WERI-Rb-1 (cell line): ENCODE results near the gene ABHD16B.

Experiments
- DNase-seq: peaks from one replicate; pipeline ENCODE4 v3.0.0-alpha.2; 2020
- H3K27ac ChIP-seq: fragments of 250-450 bp; sonication (Bioruptor Pico); 2 replicates; pipeline ENCODE4 v1.5.1; 2020; ENCODE audit warnings: mild to moderate bottlenecking, moderate library complexity
- H3K27me3 ChIP-seq: fragments of 250-450 bp; sonication (Bioruptor Pico); 2 replicates; pipeline ENCODE4 v1.5.1; 2021; ENCODE audit warnings: mild to moderate bottlenecking, low read depth, moderate library complexity; ENCODE audit not compliant: insufficient read depth, severe bottlenecking
- H3K36me3 ChIP-seq: fragments of 250-450 bp; sonication (Bioruptor Pico); 2 replicates; pipeline ENCODE4 v1.5.1; 2020; ENCODE audit warnings: mild to moderate bottlenecking, moderate library complexity
- H3K4me3 ChIP-seq: 2 replicates; pipeline ENCODE4 v1.5.1; 2011; ENCODE audit warnings: low read depth, mild to moderate bottlenecking, control low read depth, low read length
- H3K9me3 ChIP-seq: fragments of 250-450 bp; sonication (Bioruptor Pico); 2 replicates; pipeline ENCODE4 v1.5.1; 2021; ENCODE audit warnings: mild to moderate bottlenecking, moderate library complexity; ENCODE audit not compliant: severe bottlenecking
- TF ChIP-seq, protein P1 (sequence below): IDR thresholded peaks from 2 replicates; pipeline ENCODE4 v1.5.1; 2011; ENCODE audit warnings: low read depth, mild to moderate bottlenecking, control low read depth, inconsistent platforms, low read length

Gene ABHD16B

DNA sequence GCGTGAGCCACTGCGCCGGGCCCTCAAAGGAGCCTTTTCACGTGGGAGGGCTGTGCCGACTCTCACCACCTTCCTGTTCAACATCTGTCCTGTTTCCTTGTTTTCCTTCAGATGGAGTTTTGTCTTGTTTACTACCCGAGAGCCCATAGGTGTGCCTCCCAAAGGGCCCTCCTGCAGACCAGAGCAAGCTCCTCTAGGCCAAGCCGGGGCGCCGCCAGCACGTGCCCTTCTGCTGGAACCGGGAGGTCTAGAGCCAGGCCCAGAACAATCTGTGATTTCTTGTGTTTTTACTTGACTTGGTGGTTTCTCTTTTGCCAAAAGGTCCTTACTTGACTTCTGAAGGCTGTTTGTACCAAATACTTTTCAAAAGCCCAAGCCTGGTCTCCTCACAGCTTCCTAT is 25.6 kb downstream of the ABHD16B start:
- H3K27ac ChIP-seq: no peak overlapping the region

GRCh38 chr20:63889241-63890200 is 28.2 kb downstream of the ABHD16B start:
- Histone ChIP-seq H3K9me3 (no peaks in the 10 kb centered on the region), H3K27ac (no peak overlapping the region), H3K36me3 (no peaks in the 10 kb centered on the region), H3K27me3 (no peaks in the 10 kb centered on the region), H3K4me3 (no peak overlapping the region)
- no peak for DNase-seq
- TF ChIP-seq, protein P1, sequence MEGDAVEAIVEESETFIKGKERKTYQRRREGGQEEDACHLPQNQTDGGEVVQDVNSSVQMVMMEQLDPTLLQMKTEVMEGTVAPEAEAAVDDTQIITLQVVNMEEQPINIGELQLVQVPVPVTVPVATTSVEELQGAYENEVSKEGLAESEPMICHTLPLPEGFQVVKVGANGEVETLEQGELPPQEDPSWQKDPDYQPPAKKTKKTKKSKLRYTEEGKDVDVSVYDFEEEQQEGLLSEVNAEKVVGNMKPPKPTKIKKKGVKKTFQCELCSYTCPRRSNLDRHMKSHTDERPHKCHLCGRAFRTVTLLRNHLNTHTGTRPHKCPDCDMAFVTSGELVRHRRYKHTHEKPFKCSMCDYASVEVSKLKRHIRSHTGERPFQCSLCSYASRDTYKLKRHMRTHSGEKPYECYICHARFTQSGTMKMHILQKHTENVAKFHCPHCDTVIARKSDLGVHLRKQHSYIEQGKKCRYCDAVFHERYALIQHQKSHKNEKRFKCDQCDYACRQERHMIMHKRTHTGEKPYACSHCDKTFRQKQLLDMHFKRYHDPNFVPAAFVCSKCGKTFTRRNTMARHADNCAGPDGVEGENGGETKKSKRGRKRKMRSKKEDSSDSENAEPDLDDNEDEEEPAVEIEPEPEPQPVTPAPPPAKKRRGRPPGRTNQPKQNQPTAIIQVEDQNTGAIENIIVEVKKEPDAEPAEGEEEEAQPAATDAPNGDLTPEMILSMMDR: no peak

More for the DNA sequence above, 25.6 kb downstream of the ABHD16B start:
- H3K27me3 ChIP-seq: no peaks in the 10 kb centered on the region
- TF ChIP-seq, protein P1: no peak
- H3K4me3 ChIP-seq: no peak overlapping the region
- no peaks in the 10 kb centered on the region for H3K36me3 ChIP-seq
- DNase-seq: no peak
- H3K9me3 ChIP-seq: no peaks in the 10 kb centered on the region

DNA sequence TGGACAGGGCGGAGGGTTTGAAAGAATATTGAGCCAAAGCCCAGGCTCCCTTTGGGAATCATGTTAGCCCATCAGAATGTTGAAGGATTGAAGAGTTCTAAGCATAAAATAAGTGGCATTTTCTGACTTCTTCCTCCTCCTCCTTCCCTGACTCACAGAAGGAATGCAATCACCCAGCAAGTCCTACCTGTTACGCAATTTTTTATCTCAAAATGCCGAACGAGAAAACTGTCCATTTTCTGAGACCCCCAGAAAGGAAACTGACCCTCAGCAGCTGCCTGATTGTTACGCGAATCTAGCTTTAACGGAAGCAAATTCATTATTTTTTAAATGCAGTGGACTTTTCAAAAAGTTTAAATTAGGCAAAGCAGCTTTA is 28.9 kb downstream of the ABHD16B start:
- TF ChIP-seq, protein P1: no peak
- no peak for DNase-seq
- no peaks in the 10 kb centered on the region for H3K9me3 ChIP-seq
- no peak overlapping the region for H3K4me3 ChIP-seq
- no peak overlapping the region for H3K27ac ChIP-seq
- H3K36me3 ChIP-seq: no peaks in the 10 kb centered on the region
- no peaks in the 10 kb centered on the region for H3K27me3 ChIP-seq

DNA sequence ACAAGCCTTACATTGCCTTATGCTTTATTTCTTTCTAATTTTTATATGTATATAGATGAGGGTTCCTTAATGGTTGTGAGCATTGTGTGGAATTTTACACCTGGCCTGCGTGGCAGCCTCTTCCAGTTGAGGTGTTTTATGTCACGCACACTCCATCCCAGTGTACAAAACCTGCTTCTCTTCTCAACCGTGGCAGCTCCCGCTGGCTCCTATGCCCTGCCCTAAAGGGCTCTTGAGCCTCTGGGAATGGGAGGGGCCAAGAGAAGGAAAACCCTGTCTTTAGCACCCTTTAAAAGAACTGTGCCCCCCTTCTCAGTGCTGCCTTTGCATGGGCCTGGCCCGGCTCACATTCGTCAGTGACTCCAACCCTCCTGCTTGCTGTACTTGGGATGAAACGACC is 29.3 kb downstream of the ABHD16B start:
- no peak for DNase-seq
- Histone ChIP-seq H3K36me3 (no peaks in the 10 kb centered on the region), H3K9me3 (no peaks in the 10 kb centered on the region), H3K27ac (no peak overlapping the region), H3K27me3 (no peaks in the 10 kb centered on the region), H3K4me3 (no peak overlapping the region)
- TF ChIP-seq, protein P1: no peak

- no peak overlapping the region for H3K27ac ChIP-seq
- TF ChIP-seq, protein P1: no peak
- H3K9me3 ChIP-seq: no peaks in the 10 kb centered on the region
- H3K4me3 ChIP-seq: no peak overlapping the region
- DNase-seq: peak; percentile 11
- H3K27me3 ChIP-seq: no peaks in the 10 kb centered on the region
- no peaks in the 10 kb centered on the region for H3K36me3 ChIP-seq
Observed at GRCh38 chr20:63891061-63892002, 30.0 kb downstream of the ABHD16B start.
